Spleen (tissue), 11 donors: ENCODE measurements around the gene NR1I3. TPM values are rescaled to one million over a fixed set of nuclear protein-coding genes. Genes with fewer than 3 reads are reported as not detected.
A peak's percentile ranks its signal among the peaks of the same experiment; 100 is the strongest.

ENCODE experiments used
- DNase-seq: peaks from one replicate; pipeline ENCODE4 v3.0.0-alpha.2; 2020
- H3K27ac ChIP-seq, 8 donors: fragments of 200-600 bp; sonication (generic) in 7 of 8; 1 replicate in 4 of 8; 2 replicates in 4 of 8; pipeline versions ENCODE4 v1.5.0 to v1.8.0; 2016 to 2021; ENCODE audit warnings: inconsistent platforms in 4 of 8, mild to moderate bottlenecking in 4 of 8, moderate library complexity in 1 of 8
- H3K27me3 ChIP-seq, 7 donors: fragments of 200-600 bp; sonication (generic) in 6 of 7; replicated peaks in 1 of 7; 1 replicate in 4 of 7; 2 replicates in 3 of 7; pipeline versions ENCODE4 v1.5.0 to v1.8.0; 2016 to 2021; ENCODE audit warnings: inconsistent platforms in 3 of 7, mild to moderate bottlenecking in 1 of 7
- H3K36me3 ChIP-seq, 6 donors: fragments of 200-600 bp; sonication (generic) in 5 of 6; 1 replicate in 4 of 6; 2 replicates in 2 of 6; pipeline versions ENCODE4 v1.5.0 to v1.8.0; 2016 to 2021; ENCODE audit warnings: inconsistent platforms in 2 of 6
- H3K4me1 ChIP-seq, 6 donors: fragments of 200-600 bp; sonication (generic) in 5 of 6; 1 replicate in 3 of 6; 2 replicates in 3 of 6; pipeline versions ENCODE4 v1.5.0 to v1.8.0; 2016 to 2021; ENCODE audit warnings: inconsistent platforms in 3 of 6
- H3K4me3 ChIP-seq, 8 donors: fragments of 200-600 bp; sonication (generic) in 7 of 8; 1 replicate in 4 of 8; 2 replicates in 4 of 8; pipeline versions ENCODE4 v1.5.0 to v1.8.0; 2016 to 2021; ENCODE audit warnings: inconsistent platforms in 4 of 8, mild to moderate bottlenecking in 4 of 8, moderate library complexity in 2 of 8
- H3K9me3 ChIP-seq, 8 donors: fragments of 200-600 bp; sonication (generic) in 7 of 8; 1 replicate in 4 of 8; 2 replicates in 4 of 8; pipeline versions ENCODE4 v1.5.0 to v1.8.0; 2016 to 2021; ENCODE audit warnings: inconsistent platforms in 4 of 8
- CTCF ChIP-seq, 11 experiments: fragments of 200-600 bp in 7 of 11; fragments of 450-650 bp in 4 of 11; sonication (generic) in 4 of 11; IDR thresholded peaks in 8 of 11; conservative IDR thresholded peaks in 3 of 11; 1 replicate in 7 of 11; 2 replicates in 4 of 11; pipeline versions ENCODE4 v1.4.0 to v1.8.0; 2016 to 2021; ENCODE audit warnings: antibody characterized with exemption in 11 of 11, inconsistent platforms in 4 of 11, mild to moderate bottlenecking in 1 of 11
- POLR2A ChIP-seq, 3 donors: fragments of 450-650 bp; IDR thresholded peaks; one replicate each; pipeline ENCODE4 v1.5.1; 2017; ENCODE audit warnings: antibody characterized with exemption in 3 of 3, mild to moderate bottlenecking in 1 of 3
- POLR2AphosphoS5 ChIP-seq, 3 donors: sonication (generic); formaldehyde crosslinking; IDR thresholded peaks; one replicate each; pipeline ENCODE4 v1.5.1; 2017; ENCODE audit warnings: antibody characterized with exemption in 3 of 3
- WGBS, 5 donors: extraction: QIAGEN DNeasy Blood & Tissue Kit in 3 of 5; methylation state at CpG; one replicate each; pipeline versions ENCODE4 v1.1.5 to v1.1.7; 2013 to 2018; 5-methylcytosine and 5-hydroxymethylcytosine counted together
- intact Hi-C: fragments of 100-400 bp; cut with DNase I; formaldehyde crosslinking; loops from one replicate; pipeline ENCODE4 v1.15.0; 2023; ENCODE audit warnings: low total_unique reads
- polyA plus RNA-seq, 3 donors: library from polyadenylated mRNA; stranded (reverse); fragments of 200-250 nt; gene quantifications; one replicate each; pipeline ENCODE4 v1.2.1, GENCODE V29; 2013
- total RNA-seq, 7 donors: library from RNA; depleted of rRNA in 3 of 7; stranded (reverse); fragments of >200 nt in 3 of 7; fragmentation: NEBNext Ultra II Directional in 4 of 7; extraction: Animal tissue kit (Norgen Biotek cat#: 25700) in 4 of 7; gene quantifications; one replicate each; pipeline versions ENCODE4 v1.1.0 to v1.2.1, GENCODE V29; 2016 to 2021
- donor health status: healthy with polysubstance abuse.
- donor health status: DM: no; HTN: no; CAD: no; lungs with moderate emphysema.
- donor health status: DM: no; HTN: no; CAD: no.
- donor health status: Bipolar disorder and iron deficiency.
- donor health status: healthy.
- donor health status: DM: no; HTN: no; CAD: no.
- donor health status: DM: yes; HTN: yes; CAD: no.

NR1I3 gene
- total and polyA plus RNA-seq, 10 donors, result 0.06 to 0.11 TPM; not detected in 8

GRCh38 chr1:161235957-161236775, 1.8 kb downstream of the NR1I3 start:
- WGBS, 5 donors, result 77 to 83% (median 83%) methylated on average over 5 of the region's 5 CpGs
- no peaks in the 10 kb centered on the region for H3K9me3 ChIP-seq
- intact Hi-C loops, result no loop called here
- peaks cover 0 to 1% (median 0%) of the 10 kb centered on the region in 6 donors for H3K36me3 ChIP-seq
- H3K27me3 ChIP-seq, result peaks cover 0 to 6% (median 0%) of the 10 kb centered on the region in 7 donors
- no peaks in the 10 kb centered on the region for H3K4me1 ChIP-seq
- H3K27ac ChIP-seq, result no peak overlapping the region
- H3K4me3 ChIP-seq, result no peak overlapping the region
- DNase-seq, result no peak
- TF ChIP-seq POLR2A (IDR thresholded peaks at IDR 0.05), result no peak
- TF ChIP-seq POLR2AphosphoS5 (IDR thresholded peaks at IDR 0.05), result no peak
- TF ChIP-seq CTCF (IDR thresholded peaks at IDR 0.05 in 8 of 11, conservative IDR thresholded peaks at IDR 0.05 in 3 of 11), result no peak

- intact Hi-C loops, result no loop called here
- WGBS, 5 donors, result 86 to 89% (median 88%) methylated on average over 9 of the region's 9 CpGs
- Histone ChIP-seq H3K36me3 (peaks cover 0 to 32% (median 18%) of the 10 kb centered on the region in 6 donors), H3K4me1 (peaks cover 0 to 5% (median under 1%) of the 10 kb centered on the region in 6 donors), H3K27me3 (peaks cover 0 to 6% (median 0%) of the 10 kb centered on the region in 7 donors), H3K9me3 (no peaks in the 10 kb centered on the region), H3K4me3 (no peak overlapping the region), H3K27ac (no peak overlapping the region)
- no peak for TF ChIP-seq CTCF (IDR thresholded peaks at IDR 0.05 in 8 of 11, conservative IDR thresholded peaks at IDR 0.05 in 3 of 11)
- TF ChIP-seq POLR2AphosphoS5 (IDR thresholded peaks at IDR 0.05), result no peak
- TF ChIP-seq POLR2A (IDR thresholded peaks at IDR 0.05), result no peak
- DNase-seq, result no peak
Measured at GRCh38 chr1:161233102-161233501, 4.9 kb downstream of the NR1I3 start.

GRCh38 chr1:161230762-161231161, 7.2 kb downstream of the NR1I3 start:
- Histone ChIP-seq H3K27ac (no peak overlapping the region), H3K4me3 (no peak overlapping the region), H3K4me1 (peaks cover 17 to 29% (median 20%) of the 10 kb centered on the region in 6 donors), H3K36me3 (peaks cover 0 to 34% (median 18%) of the 10 kb centered on the region in 6 donors), H3K27me3 (peaks cover 0 to 1% (median 0%) of the 10 kb centered on the region in 7 donors), H3K9me3 (no peaks in the 10 kb centered on the region)
- TF ChIP-seq POLR2AphosphoS5 (IDR thresholded peaks at IDR 0.05) (peak in 1 of 3 donors; percentile 18), CTCF (IDR thresholded peaks at IDR 0.05 in 8 of 11, conservative IDR thresholded peaks at IDR 0.05 in 3 of 11) (no peak), POLR2A (IDR thresholded peaks at IDR 0.05) (no peak)
- no peak for DNase-seq
- 94 to 98% (median 96%) methylated on average over 7 of the region's 7 CpGs for whole genome bisulfite sequencing, 5 donors
- intact Hi-C loops, result no loop called here

- H3K27ac ChIP-seq, result no peak overlapping the region
- peaks cover 22 to 36% (median 28%) of the 10 kb centered on the region in 6 donors for H3K4me1 ChIP-seq
- H3K4me3 ChIP-seq, result no peak overlapping the region
- 72 to 83% (median 80%) methylated on average over 3 of the region's 3 CpGs for WGBS, 5 donors
- no peaks in the 10 kb centered on the region for H3K9me3 ChIP-seq
- DNase-seq, result no peak
- H3K27me3 ChIP-seq, result no peaks in the 10 kb centered on the region
- intact Hi-C loops, result loop anchor here (5.0 kb wide), 2 partner anchors 67 to 142 kb away; no protein-coding TSS in a partner anchor
- TF ChIP-seq CTCF (IDR thresholded peaks at IDR 0.05 in 8 of 11, conservative IDR thresholded peaks at IDR 0.05 in 3 of 11) (no peak), POLR2A (IDR thresholded peaks at IDR 0.05) (no peak), POLR2AphosphoS5 (IDR thresholded peaks at IDR 0.05) (no peak)
- peaks cover 0 to 34% (median 18%) of the 10 kb centered on the region in 6 donors for H3K36me3 ChIP-seq
Measured at GRCh38 chr1:161229896-161230295, 8.1 kb downstream of the NR1I3 start.
